B cell (primary cell): ENCODE data around the gene REC8. TPM values are rescaled to one million over a fixed set of nuclear protein-coding genes. Genes with fewer than 3 reads are reported as not detected.

Experiments
- ATAC-seq: fragments of 200-7000 bp; cut with Tn5 transposase; one replicate; pipeline ENCODE4 v1.10.0; 2021; ENCODE audit warnings: low read depth, mild to moderate bottlenecking, moderate number of reproducible peaks, moderate library complexity
- CTCF ChIA-PET: fragments of 350-600 bp; sonication (Branson Sonifier 250); formaldehyde crosslinking; loops from one replicate; lab custom pipeline; 2021; ENCODE audit warnings: antibody characterized with exemption, inconsistent platforms; lab: Charles Lee
- POLR2A ChIA-PET: fragments of 350-600 bp; sonication (Branson Sonifier 250); formaldehyde crosslinking; loops from one replicate; lab custom pipeline; 2021; ENCODE audit warnings: antibody characterized with exemption; lab: Charles Lee
- DNase-seq: peaks from one replicate; pipeline ENCODE4 v3.0.0; 2013
- H2AFZ ChIP-seq: 2 replicates; pipeline ENCODE4 v1.6.1; 2012; ENCODE audit warnings: mild to moderate bottlenecking, low read depth, low read length; ENCODE audit not compliant: insufficient read depth, poor library complexity, severe bottlenecking
- H3K27ac ChIP-seq, 2 donors: 1 replicate in 1 of 2; 2 replicates in 1 of 2; pipeline ENCODE4 v1.5.1; 2012 to 2013; ENCODE audit warnings: low read length in 2 of 2, mild to moderate bottlenecking in 2 of 2, moderate library complexity in 1 of 2
- H3K27me3 ChIP-seq, 4 experiments: fragments of 200-600 bp in 1 of 4; sonication (generic) in 1 of 4; replicated peaks in 1 of 4; 1 replicate in 2 of 4; 2 replicates in 2 of 4; pipeline versions ENCODE4 v1.6.1 to v1.7.0; 2013 to 2016; ENCODE audit warnings: low read length in 3 of 4, mild to moderate bottlenecking in 2 of 4, mixed read lengths in 1 of 4, moderate library complexity in 1 of 4; ENCODE audit not compliant: insufficient read depth in 4 of 4, control insufficient read depth in 3 of 4; ENCODE audit errors: control extremely low read depth in 1 of 4
- H3K36me3 ChIP-seq, 2 experiments: replicated peaks in 1 of 2; 1 replicate in 1 of 2; 2 replicates in 1 of 2; pipeline versions ENCODE4 v1.6.1 to v1.7.1; 2013; ENCODE audit warnings: low read length in 1 of 2; ENCODE audit not compliant: insufficient read depth in 2 of 2, control insufficient read depth in 1 of 2; ENCODE audit errors: control extremely low read depth in 1 of 2, extremely low read depth in 1 of 2
- H3K4me1 ChIP-seq, 2 donors: fragments of 200-600 bp in 1 of 2; sonication (generic) in 1 of 2; 1 replicate in 1 of 2; 2 replicates in 1 of 2; pipeline versions ENCODE4 v1.5.1 to v1.6.1; 2013 to 2017; ENCODE audit warnings: low read length in 2 of 2; ENCODE audit not compliant: control insufficient read depth in 2 of 2, insufficient read depth in 2 of 2
- H3K4me2 ChIP-seq: replicated peaks from 2 replicates; pipeline ENCODE3; 2012; ENCODE audit warnings: mild to moderate bottlenecking, low read depth, low read length; ENCODE audit not compliant: poor library complexity, severe bottlenecking
- H3K4me3 ChIP-seq, 5 experiments: fragments of 200-600 bp in 1 of 5; sonication (generic) in 1 of 5; 1 replicate in 3 of 5; 2 replicates in 2 of 5; pipeline versions ENCODE4 v1.5.1 to v1.7.0; 2011 to 2016; ENCODE audit warnings: low read length in 4 of 5, mild to moderate bottlenecking in 4 of 5, low read depth in 2 of 5, control low read depth in 1 of 5, moderate library complexity in 1 of 5; ENCODE audit not compliant: insufficient read depth in 1 of 5; ENCODE audit errors: control extremely low read depth in 1 of 5, extremely low read depth in 1 of 5
- H3K79me2 ChIP-seq: fragments of 200-600 bp; sonication (generic); one replicate; pipeline ENCODE4 v1.6.0; 2016; ENCODE audit warnings: low read length; ENCODE audit not compliant: control insufficient read depth, insufficient read depth
- H3K9ac ChIP-seq: fragments of 200-600 bp; sonication (generic); 2 replicates; pipeline ENCODE4 v1.6.1; 2017; ENCODE audit warnings: mild to moderate bottlenecking, low read length, moderate library complexity
- H3K9me3 ChIP-seq, 3 donors: one replicate each; pipeline versions ENCODE4 v1.6.1 to v1.7.1; 2013; ENCODE audit warnings: low read length in 2 of 3; ENCODE audit not compliant: control insufficient read depth in 2 of 3, insufficient read depth in 1 of 3; ENCODE audit errors: control extremely low read depth in 1 of 3
- H4K20me1 ChIP-seq: 2 replicates; pipeline ENCODE4 v1.6.0; 2012; ENCODE audit warnings: mild to moderate bottlenecking, low read length; ENCODE audit not compliant: insufficient read depth, control insufficient read depth, poor library complexity, severe bottlenecking
- H3K27ac Mint-ChIP-seq: one replicate; pipeline ENCODE4 v1.8.0; 2021; ENCODE audit warnings: mixed read lengths
- H3K27me3 Mint-ChIP-seq: one replicate; pipeline ENCODE4 v1.8.0; 2021; ENCODE audit warnings: mixed read lengths
- H3K4me1 Mint-ChIP-seq: one replicate; pipeline ENCODE4 v1.8.0; 2021; ENCODE audit warnings: mixed read lengths
- H3K4me3 Mint-ChIP-seq: one replicate; pipeline ENCODE4 v1.8.0; 2021; ENCODE audit warnings: mixed read lengths
- H3K9me3 Mint-ChIP-seq: one replicate; pipeline ENCODE4 v1.8.0; 2022; ENCODE audit warnings: mixed read lengths; ENCODE audit not compliant: insufficient read depth
- CTCF ChIP-seq: fragments of 200-600 bp; IDR thresholded peaks from one replicate; pipeline ENCODE4 v1.8.0; 2022; ENCODE audit warnings: antibody characterized with exemption, mild to moderate bottlenecking
- EZH2 ChIP-seq: IDR thresholded peaks from 2 replicates; pipeline ENCODE4 v1.6.1; 2012; ENCODE audit warnings: borderline replicate concordance, low read depth, mild to moderate bottlenecking, moderate library complexity, low read length; ENCODE audit not compliant: insufficient read depth, poor library complexity, severe bottlenecking
- WGBS: methylation state at CpG from one replicate; pipeline ENCODE4 v1.1.5; 2013; ENCODE audit warnings: missing lambda C conversion rate; ENCODE audit not compliant: insufficient coverage; 5-methylcytosine and 5-hydroxymethylcytosine counted together
- intact Hi-C: fragments of 100-400 bp; cut with micrococcal nuclease; formaldehyde crosslinking; loops from one replicate; pipeline ENCODE4 v1.10.0; 2022
- polyA plus RNA-seq: library from polyadenylated mRNA; depleted of rRNA; stranded (reverse); fragments of >200 nt; gene quantifications from 2 replicates; pipeline ENCODE4 v1.2.3, GENCODE V29; 2012
- total RNA-seq, 2 donors: library from RNA; stranded (reverse); fragments of 120-200 nt in 1 of 2; gene quantifications; 1 replicate in 1 of 2; 2 replicates in 1 of 2; pipeline versions ENCODE4 v1.2.3 to v1.2.4, GENCODE V29; 2013 to 2022

The REC8 gene
- total and polyA plus RNA-seq, 2 donors (not counting 1 experiment from before 2014, with no cell fraction given): 34.0 to 62.1 TPM

GRCh38 chr14:24177891-24178290 is 6.0 kb downstream of the REC8 start:
- H3K79me2 ChIP-seq: no peaks in the 10 kb centered on the region
- no peak overlapping the region for H3K27ac ChIP-seq
- WGBS: 96% methylated on average over 8 of the region's 14 CpGs
- ChIA-PET POLR2A (interaction anchor here (1.7 kb wide), 1 partner anchor 17 kb away, joined by 4 read pairs; the partner anchor contains the start of gene IRF9), CTCF (interaction anchor here (1.1 kb wide), 1 partner anchor 87 kb away, joined by 4 read pairs; no protein-coding TSS in a partner anchor)
- TF ChIP-seq CTCF (no peak), EZH2 (no peak)
- peaks cover 3 to 51% of the 10 kb centered on the region in 2 experiments for H3K36me3 ChIP-seq
- H3K4me1 ChIP-seq: peaks cover 0 to 2% of the 10 kb centered on the region in 2 donors
- H3K4me3 Mint-ChIP-seq: no peak overlapping the region
- H2AFZ ChIP-seq: no peak overlapping the region
- no peaks in the 10 kb centered on the region for H3K9me3 Mint-ChIP-seq
- ATAC-seq: no peak
- H3K27me3 Mint-ChIP-seq: no peaks in the 10 kb centered on the region
- intact Hi-C loops: no loop called here
- no peak overlapping the region for H3K27ac Mint-ChIP-seq
- H3K9ac ChIP-seq: no peak overlapping the region
- H3K27me3 ChIP-seq: no peaks in the 10 kb centered on the region
- no peaks in the 10 kb centered on the region for H4K20me1 ChIP-seq
- H3K4me3 ChIP-seq: no peak overlapping the region
- H3K4me2 ChIP-seq: no peak overlapping the region
- DNase-seq: no peak
- no peaks in the 10 kb centered on the region for H3K9me3 ChIP-seq
- H3K4me1 Mint-ChIP-seq: peaks cover 9% of the 10 kb centered on the region

GRCh38 chr14:24178399-24179178 is 6.7 kb downstream of the REC8 start:
- ChIA-PET CTCF (interaction anchor here (1.2 kb wide), 1 partner anchor 129 kb away, joined by 3 read pairs; the partner anchor contains the start of gene CIDEB), POLR2A (interaction anchor here (0.6 to 1.7 kb wide), 3 partner anchors 9 to 72 kb away, joined by 4 to 6 read pairs (median 5); partner anchors contain the start of gene IRF9)
- no peak overlapping the region for H3K4me3 Mint-ChIP-seq
- intact Hi-C loops: no loop called here
- H3K4me2 ChIP-seq: no peak overlapping the region
- no peak overlapping the region for H2AFZ ChIP-seq
- no peaks in the 10 kb centered on the region for H3K9me3 ChIP-seq
- peaks cover 8% of the 10 kb centered on the region for H3K4me1 Mint-ChIP-seq
- TF ChIP-seq EZH2 (no peak), CTCF (no peak)
- H3K4me3 ChIP-seq: no peak overlapping the region
- WGBS: 82% methylated on average over 1 of the region's 12 CpGs
- H3K27me3 ChIP-seq: no peaks in the 10 kb centered on the region
- H3K27ac ChIP-seq: no peak overlapping the region
- DNase-seq (no peak), ATAC-seq (no peak)
- no peaks in the 10 kb centered on the region for H3K9me3 Mint-ChIP-seq
- no peaks in the 10 kb centered on the region for H3K27me3 Mint-ChIP-seq
- no peaks in the 10 kb centered on the region for H3K79me2 ChIP-seq
- H3K36me3 ChIP-seq: peaks cover 3 to 57% of the 10 kb centered on the region in 2 experiments
- H3K9ac ChIP-seq: no peak overlapping the region
- H3K27ac Mint-ChIP-seq: no peak overlapping the region
- no peaks in the 10 kb centered on the region for H3K4me1 ChIP-seq
- H4K20me1 ChIP-seq: no peaks in the 10 kb centered on the region
